IPS-NIHi7 (cell line): ENCODE data around the gene GNPDA1.

Source experiments
- DNase-seq: peaks from one replicate; pipeline ENCODE4 v3.0.0; 2012; ENCODE audit warnings: mixed read lengths; ENCODE audit errors: extremely low spot score

GNPDA1 gene

DNA sequence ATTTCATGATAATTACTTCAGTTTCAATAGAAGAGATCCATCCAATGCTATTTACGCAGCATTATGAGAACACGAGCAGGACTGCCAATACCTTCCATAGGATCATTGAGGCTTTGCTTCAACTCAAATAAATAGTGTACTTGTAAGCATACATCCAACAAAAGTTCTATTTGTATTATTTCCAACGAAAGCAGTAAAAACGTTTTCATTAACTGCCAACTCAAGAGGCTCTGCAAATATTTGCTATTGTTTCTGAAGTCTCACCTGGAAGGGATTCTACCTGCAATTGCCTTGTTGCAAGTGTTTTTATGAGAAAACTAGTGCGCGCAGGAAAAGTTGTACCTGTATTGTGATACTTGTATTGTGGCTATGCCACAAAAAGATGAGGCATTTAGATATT lies 11.0 kb upstream of the GNPDA1 start:
- no peak for DNase-seq

GRCh38 chr5:142020122-142020659 lies 7.4 kb upstream of the GNPDA1 start:
- no peak for DNase-seq

- no peak for DNase-seq
These were observed 5.1 kb upstream of the GNPDA1 start for GRCh38 chr5:142017832-142018427.

DNA sequence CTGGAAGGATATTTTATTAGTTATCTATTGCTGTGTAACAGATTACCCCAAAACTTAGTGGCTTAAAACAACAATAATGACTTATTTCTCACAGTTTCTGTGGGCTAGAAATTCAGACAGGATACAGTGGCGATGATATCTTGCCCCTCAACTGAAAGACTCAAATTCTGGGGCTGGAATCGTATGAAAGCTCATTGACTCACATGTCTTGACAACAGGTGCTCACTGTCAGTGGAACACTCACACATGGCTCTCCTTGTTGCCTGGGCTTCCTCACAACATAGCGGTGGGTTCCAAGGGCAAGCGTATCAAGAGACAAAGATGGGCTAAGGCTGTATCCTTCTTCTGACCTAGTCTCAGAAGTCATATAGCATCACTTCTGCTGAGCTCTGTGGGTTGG lies 3.7 kb upstream of the GNPDA1 start:
- no peak for DNase-seq

- no peak for DNase-seq
These were observed 3.1 kb upstream of the GNPDA1 start for GRCh38 chr5:142015781-142016533.

DNA sequence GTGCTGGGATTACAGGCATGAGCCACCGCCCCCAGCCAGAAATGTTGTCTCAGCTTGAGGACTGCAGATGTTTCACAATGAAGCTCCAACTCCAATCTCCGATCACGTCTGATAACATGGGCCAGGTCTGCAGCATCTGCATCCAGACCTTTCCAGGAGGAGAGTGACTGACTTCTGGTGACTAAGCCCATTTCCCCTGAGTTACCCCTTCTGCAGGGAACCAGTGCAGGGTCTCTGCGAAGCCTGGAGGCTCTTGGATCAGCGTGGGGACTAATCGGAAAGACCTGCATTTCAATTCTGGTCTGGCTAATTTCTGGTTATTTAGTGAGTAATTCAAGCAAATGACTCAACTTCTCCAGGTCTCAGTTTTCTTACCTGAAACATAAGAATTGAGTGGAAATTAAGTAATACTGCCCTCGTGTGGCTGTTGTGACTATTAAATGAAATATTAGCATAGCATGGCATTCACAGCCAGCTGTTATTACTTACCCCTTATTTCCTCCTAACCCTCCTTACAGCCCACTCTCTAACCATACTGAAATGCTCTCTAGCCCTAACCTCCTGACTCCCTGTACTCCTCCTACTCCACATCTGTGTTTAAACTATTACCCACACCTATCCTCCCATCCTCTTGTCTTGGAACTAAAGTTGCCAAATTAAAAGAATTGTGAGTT lies 2.2 kb upstream of the GNPDA1 start:
- DNase-seq = peak; percentile 36

DNA sequence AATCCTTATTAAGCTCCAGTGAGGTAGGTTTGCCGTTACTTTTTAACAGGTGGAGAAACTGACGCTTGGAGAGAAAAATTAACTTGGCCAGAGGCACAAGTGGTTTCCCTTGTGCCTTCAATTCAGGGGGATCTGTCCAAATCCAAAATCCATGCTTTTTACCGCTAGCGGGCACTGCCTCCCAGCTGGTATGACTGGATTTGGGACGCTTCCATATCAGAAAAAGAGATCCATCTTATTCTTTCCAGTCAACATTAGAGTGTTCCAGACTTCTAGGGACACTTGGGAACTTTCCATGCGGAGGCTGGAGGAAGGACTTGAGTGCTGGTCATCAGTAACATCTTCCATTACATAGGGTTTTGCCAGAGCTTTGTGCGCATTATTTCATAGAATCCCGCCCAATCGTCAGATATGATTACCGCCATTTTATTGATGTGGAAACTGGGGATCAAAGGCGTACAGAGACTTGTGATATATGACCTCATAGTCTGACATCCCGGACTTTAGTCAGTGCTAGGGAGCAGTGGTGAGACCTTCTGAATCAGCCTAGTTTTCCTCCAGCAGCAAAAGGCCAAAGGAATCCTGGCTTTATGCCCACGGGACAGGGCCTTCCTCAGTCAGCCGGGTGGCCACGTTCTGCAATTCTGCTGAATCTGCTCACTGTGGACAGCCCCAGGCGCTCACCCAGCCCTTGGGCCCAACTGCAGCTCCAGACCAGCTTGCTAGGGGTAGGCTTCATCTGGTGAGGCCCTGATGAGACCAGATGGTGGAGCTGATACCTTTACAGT lies 1.1 kb upstream of the GNPDA1 start:
- no peak for DNase-seq

- DNase-seq = peak; percentile 78
These were observed 541 bp downstream of the GNPDA1 start for GRCh38 chr5:142012186-142012785.

DNA sequence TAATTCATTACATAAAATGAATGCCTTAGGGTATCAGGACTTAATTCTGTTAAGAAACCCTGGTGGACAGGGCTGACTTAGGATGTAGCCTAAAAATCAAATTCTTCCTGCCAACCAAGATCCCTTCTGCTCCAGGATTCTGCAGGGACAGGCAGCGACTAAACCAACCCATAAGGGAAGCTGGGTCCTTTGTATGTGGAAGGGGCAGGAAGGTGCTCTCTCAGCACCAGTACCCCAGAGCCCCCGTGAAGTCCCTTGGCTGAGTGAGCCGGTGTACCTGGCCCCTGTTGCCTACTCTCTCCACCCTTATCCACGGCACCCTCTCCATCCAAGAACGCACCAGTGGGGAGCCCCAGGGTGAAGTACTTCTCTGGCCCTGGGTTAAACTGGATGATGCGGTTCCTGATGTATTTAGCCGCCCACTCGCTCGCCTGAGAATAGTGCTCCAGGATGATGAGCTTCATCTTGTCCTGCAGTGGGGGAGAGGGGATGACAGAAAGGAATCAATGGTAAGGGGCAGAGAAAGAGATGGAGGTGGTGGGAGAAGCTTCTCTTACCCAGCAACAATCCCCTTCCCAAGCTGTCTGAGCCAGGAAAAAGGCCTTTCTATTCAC lies 1.1 kb downstream of the GNPDA1 start:
- DNase-seq = no peak

DNA sequence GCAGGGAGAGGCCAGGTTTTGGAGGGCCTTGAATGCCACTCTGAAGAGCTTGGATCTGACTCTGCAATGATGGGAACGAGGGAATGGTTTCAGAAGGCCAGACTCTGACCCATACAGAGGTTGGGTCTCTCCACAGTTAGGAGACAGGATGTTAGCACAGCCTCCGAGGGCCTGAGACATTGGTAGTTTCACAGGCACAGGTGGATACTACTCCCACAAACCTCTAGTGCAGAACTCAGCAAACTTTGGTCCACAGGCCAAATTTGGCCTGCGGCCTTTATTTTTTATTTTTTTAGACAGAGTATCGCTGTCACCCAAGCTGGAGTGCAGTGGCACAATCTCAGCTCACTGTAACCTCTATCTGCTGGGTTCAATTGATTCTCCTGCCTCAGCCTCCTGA lies 2.9 kb downstream of the GNPDA1 start:
- DNase-seq = no peak

DNA sequence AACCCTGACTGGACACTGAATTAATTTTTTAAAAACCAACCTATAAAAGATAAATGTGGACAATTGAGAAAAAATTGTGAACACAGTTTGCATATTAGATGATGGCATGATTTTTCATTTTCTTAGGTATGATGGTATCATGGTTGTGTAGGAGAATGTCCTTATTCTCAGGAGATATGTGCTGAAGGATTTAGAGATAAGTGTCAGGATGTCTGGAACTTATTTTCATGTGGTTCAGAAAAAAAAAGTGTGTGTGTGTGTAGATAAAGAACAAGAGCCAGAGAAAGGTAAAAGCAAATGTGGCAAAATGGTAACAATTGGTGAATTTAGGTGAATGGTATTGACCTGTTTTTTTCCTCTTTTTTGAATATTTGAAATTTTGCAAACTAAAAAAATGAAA lies 4.0 kb downstream of the GNPDA1 start:
- DNase-seq = no peak

DNA sequence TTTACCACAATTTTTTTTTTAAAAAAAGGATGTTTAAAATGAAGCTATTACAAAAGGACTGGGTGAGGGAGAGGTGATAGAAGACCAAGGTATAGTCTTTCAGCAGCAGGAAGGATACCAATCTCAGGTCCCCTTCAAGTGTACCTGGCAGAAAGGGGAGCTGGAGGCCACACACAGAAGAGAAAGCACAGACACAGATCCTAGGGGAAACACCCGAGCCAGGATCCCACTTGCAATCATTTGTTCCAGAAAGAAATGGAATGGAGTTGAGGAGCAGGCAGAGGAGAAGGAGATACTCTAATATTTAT lies 5.6 kb downstream of the GNPDA1 start:
- DNase-seq = no peak

DNA sequence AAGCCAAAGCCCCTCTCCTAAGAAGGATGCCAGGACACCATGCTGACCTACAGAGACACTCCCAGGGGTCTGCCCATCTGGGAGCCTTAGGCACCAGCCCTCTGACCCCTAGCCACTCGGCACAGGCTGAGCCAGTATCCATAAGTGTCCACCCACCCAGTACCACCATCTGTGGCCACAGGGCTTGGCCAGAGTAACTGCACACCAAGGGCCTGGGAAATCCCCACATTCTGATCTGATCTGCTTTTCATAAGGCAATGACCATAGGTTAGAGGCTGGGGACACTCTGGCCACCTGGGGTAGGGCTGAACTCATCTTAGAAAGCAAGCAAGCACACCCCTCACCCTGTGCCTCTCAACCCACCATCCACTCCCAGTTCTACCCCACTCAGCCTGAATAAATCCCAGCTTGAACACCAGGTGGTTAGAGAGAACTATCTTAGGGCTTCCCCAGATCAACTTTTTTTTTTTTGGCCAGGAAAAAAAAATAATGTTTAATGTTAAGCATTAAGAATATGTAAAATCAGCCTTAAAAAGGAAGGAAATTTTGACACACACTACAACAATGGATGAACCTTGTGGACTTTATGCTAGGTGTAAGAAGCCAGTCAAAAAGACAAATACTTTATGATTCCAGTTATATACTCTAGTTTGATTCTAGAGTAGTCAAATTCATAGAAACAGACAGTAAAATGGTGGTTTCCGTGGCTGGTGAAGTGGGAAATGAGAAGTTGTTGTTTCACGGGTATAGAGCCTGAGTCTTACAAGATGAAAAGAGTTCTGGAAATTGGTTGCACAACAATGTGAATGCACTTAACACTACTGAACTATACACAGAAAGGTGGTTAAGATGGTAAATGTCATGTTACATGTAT lies 6.2 kb downstream of the GNPDA1 start:
- no peak for DNase-seq

- DNase-seq = no peak
These were observed 9.5 kb downstream of the GNPDA1 start for GRCh38 chr5:142003266-142003800.

DNA sequence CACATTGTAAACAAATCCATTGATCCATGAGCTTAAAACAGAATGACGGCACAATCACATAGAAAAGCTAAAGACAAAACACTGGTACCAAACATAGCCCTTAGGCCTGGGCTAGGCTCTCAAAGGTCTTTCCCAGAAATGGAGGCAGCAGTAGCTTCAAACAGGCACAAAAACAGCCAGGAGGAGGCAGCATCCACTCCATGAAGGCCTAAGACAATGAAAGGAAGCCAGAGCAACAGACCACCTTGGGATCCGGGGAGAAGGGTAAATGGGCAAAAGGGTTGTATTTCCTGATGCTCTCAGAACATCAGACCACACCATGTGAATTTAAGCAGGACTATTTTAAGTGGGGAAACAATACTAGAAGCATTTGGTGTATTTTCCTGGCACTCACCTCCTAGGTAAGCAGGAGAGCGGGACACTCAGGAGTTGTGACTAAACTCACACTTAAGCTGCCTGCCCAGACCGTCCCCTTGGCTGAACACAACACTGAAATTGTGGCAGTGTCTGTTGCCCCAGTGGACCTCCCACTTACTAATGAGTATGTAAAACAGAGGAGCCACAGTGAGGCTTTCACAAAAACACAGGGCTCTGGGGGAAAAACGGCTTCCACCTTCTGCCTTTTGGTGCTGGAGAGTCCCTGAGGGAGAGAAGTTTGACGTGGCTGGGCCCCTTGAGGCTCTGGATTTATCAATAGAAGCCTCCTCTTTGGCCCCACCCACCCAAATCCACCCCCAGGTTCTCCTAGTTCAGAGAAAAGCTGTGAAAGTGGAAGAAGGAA lies 11.9 kb downstream of the GNPDA1 start:
- peak; percentile 41 for DNase-seq

- no peak for DNase-seq
These were observed 12.7 kb downstream of the GNPDA1 start for GRCh38 chr5:142000173-142000572.

DNA sequence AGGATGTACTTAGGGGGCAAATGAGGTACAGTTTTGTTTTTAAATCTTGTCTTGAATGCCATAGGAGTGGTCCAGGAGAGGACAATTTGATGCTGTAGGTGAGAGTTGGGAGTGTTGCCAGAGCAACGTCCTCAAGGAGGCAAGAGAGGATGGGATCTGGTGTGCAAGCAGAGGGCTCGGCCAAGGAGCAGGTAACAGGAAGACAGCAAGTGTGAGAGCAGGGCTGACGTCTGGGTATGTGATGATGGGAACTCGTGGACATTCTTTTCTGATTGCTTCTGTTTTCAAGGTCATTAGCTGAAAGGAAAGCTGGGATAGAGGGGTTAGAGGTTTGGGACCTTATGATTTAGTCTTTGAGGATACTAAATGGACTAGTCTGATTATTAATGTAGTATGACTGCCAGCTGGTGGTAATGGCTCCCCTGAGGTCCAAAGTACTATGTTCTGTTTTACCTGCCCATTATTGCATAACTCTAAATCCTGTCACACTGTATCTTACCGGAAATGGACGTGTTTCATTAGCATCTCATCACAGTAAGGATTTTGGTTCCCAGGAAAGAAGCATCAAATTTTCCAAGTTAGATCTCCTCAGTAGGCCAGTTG lies 15.4 kb downstream of the GNPDA1 start:
- no peak for DNase-seq

DNA sequence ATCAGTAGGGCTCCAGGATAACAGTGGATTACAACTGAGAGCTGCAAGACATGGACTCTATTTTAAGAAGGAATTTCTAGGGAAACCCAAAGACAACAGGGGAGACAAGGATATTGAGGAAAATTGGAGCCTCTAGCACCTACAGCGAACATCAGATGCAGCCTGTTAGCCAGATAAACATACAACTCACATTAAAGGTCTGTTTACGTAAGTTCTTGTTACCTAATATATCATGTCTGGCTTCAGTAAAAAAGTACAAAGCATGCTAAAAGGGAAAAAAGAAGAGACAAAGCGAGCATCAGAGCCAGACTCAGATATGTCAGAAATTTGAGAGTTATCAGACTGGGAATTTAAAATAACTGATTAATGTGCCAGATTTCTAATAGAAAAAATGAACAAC lies 17.2 kb downstream of the GNPDA1 start:
- no peak for DNase-seq
